ENCODE results near the gene CADPS2.

- no peak for TF ChIP-seq CTCF (optimal IDR thresholded peaks at IDR 0.05 in 1 of 3, IDR thresholded peaks at IDR 0.05 in 1 of 3, conservative IDR thresholded peaks at IDR 0.05 in 1 of 3; ENCODE audit: extremely low read depth in 1 of 3, insufficient read depth in 2 of 3, low read length in 3 of 3)
- no peak for TF ChIP-seq EZH2 (IDR thresholded peaks at IDR 0.05; ENCODE audit: low read length)
Measured at GRCh38 chr7:122831436-122831835, 54.8 kb downstream of the CADPS2 start.

Data from keratinocyte (primary cell).